Astrocyte of the cerebellum (primary cell): Measurements from ENCODE around the gene KCTD21.
"Not testable (repeated sequence)": the region's sequence is repeated elsewhere in the genome, so short reads cannot be mapped to it uniquely, and the experiment has no call there.

Source experiments
- DNase-seq: peaks from one replicate; pipeline ENCODE4 v3.0.0-alpha.2; 2011; ENCODE audit warnings: low read depth
- H3K4me3 ChIP-seq: 2 replicates; pipeline ENCODE4 v1.5.1; 2011; ENCODE audit warnings: mild to moderate bottlenecking, low read depth, low read length, moderate library complexity
- CTCF ChIP-seq: IDR thresholded peaks from 2 replicates; pipeline ENCODE4 v1.5.1; 2012; ENCODE audit warnings: low read length, low read depth, moderate library complexity, mild to moderate bottlenecking; ENCODE audit errors: missing control alignments
- in situ Hi-C: cut with HindIII; loops from 2 replicates; pipeline ENCODE4 v1.10.0; 2017; ENCODE audit warnings: low sequenced_read_pairs

KCTD21 gene

GRCh38 chr11:78223320-78223954 lies 35.0 kb upstream of the KCTD21 start:
- no peak overlapping the region for H3K4me3 ChIP-seq
- in situ Hi-C loops = no loop called here
- TF ChIP-seq CTCF = no peak
- DNase-seq = no peak

- in situ Hi-C loops, DNase-seq, H3K4me3 ChIP-seq: not testable (repeated sequence)
Observed at GRCh38 chr11:78222726-78223125, 34.3 kb upstream of the KCTD21 start.

GRCh38 chr11:78221396-78222315 lies 33.2 kb upstream of the KCTD21 start:
- no peak overlapping the region for H3K4me3 ChIP-seq
- no peak for DNase-seq
- no peak for TF ChIP-seq CTCF
- in situ Hi-C loops = no loop called here

- in situ Hi-C loops = no loop called here
- H3K4me3 ChIP-seq = no peak overlapping the region
- no peak for DNase-seq
- no peak for TF ChIP-seq CTCF
Observed at GRCh38 chr11:78220218-78221157, 32.1 kb upstream of the KCTD21 start.

- DNase-seq = no peak
- TF ChIP-seq CTCF = no peak
Observed at GRCh38 chr11:78219493-78220217, 31.2 kb upstream of the KCTD21 start.

GRCh38 chr11:78218707-78219492 lies 30.5 kb upstream of the KCTD21 start:
- no peak for DNase-seq
- TF ChIP-seq CTCF = no peak
- no peak overlapping the region for H3K4me3 ChIP-seq
- in situ Hi-C loops = no loop called here

More at GRCh38 chr11:78219493-78220217, 31.2 kb upstream of the KCTD21 start:
- in situ Hi-C loops = no loop called here
- H3K4me3 ChIP-seq = no peak overlapping the region
